GM12878 (cell line): Measurements from ENCODE around the gene HOXB6. TPM values are rescaled to one million over a fixed set of nuclear protein-coding genes. Genes with fewer than 3 reads are reported as not detected.

Source experiments
- ATAC-seq: fragments of 200-7000 bp; cut with Tn5 transposase; 3 replicates; pipeline ENCODE4 v1.9.1; 2020; ENCODE audit warnings: mild to moderate bottlenecking, moderate library complexity
- BruUV-seq: library from RNA; stranded (reverse); fragments of 400-500 nt; replicated peaks from 2 replicates; lab custom pipeline; 2021; lab: Mats Ljungman, UMichigan
- CTCF ChIA-PET: fragments of 300-600 bp; sonication (Branson Sonifier 250); formaldehyde crosslinking; extraction: SDS; loops from one replicate; lab custom pipeline; 2021; ENCODE audit warnings: inconsistent platforms; lab: Yijun Ruan, JAX
- POLR2A ChIA-PET: fragments of 350-600 bp; formaldehyde crosslinking; extraction: SDS; loops from one replicate; lab custom pipeline; 2021; ENCODE audit warnings: inconsistent platforms; lab: Charles Lee
- RAD21 ChIA-PET: fragments of 300-600 bp; sonication (Branson Sonifier 250); formaldehyde crosslinking; loops from one replicate; lab custom pipeline; 2023; ENCODE audit warnings: antibody characterized with exemption; ENCODE audit not compliant: unreplicated experiment; lab: Charles Lee
- SMC1A ChIA-PET: fragments of 300-600 bp; sonication (Branson Sonifier 250); formaldehyde crosslinking; loops from one replicate; lab custom pipeline; 2023; ENCODE audit not compliant: unreplicated experiment, uncharacterized antibody; lab: Charles Lee
- DNase-seq: peaks from one replicate; pipeline ENCODE4 v3.0.0-alpha.2; 2011; ENCODE audit warnings: low read depth, low spot score
- FAIRE-seq: peaks from 3 replicates; lab custom pipeline; 2011; peaks lifted over from hg19 to GRCh38; lab: Jason Lieb, UNC
- H2AFZ ChIP-seq: 2 replicates; pipeline ENCODE4 v1.6.0; 2011; ENCODE audit warnings: low read depth, low read length, control low read depth; ENCODE audit not compliant: control insufficient read depth
- H3K27ac ChIP-seq: 2 replicates; pipeline ENCODE4 v1.5.1; 2011; ENCODE audit warnings: control low read depth; ENCODE audit not compliant: control insufficient read depth, insufficient read depth
- H3K27me3 ChIP-seq, 2 experiments: replicated peaks in 1 of 2; 2 replicates each; pipeline versions ENCODE4 v1.6.0 to v1.6.1; 2011; ENCODE audit warnings: low read length in 1 of 2; ENCODE audit not compliant: control insufficient read depth in 2 of 2, insufficient read depth in 2 of 2
- H3K36me3 ChIP-seq, 2 experiments: 2 replicates each; pipeline ENCODE4 v1.5.1; 2011; ENCODE audit warnings: low read length in 1 of 2; ENCODE audit not compliant: control insufficient read depth in 2 of 2, insufficient read depth in 2 of 2
- H3K4me1 ChIP-seq: 2 replicates; pipeline ENCODE4 v1.6.1; 2011; ENCODE audit warnings: mild to moderate bottlenecking, low read length, moderate library complexity, mixed read lengths; ENCODE audit not compliant: control insufficient read depth, insufficient read depth
- H3K4me2 ChIP-seq: 2 replicates; pipeline ENCODE4 v1.6.0; 2011; ENCODE audit warnings: control low read depth; ENCODE audit not compliant: control insufficient read depth, insufficient read depth
- H3K4me3 ChIP-seq: fragments of 200-600 bp; sonication (generic); 2 replicates; pipeline ENCODE4 v1.5.1; 2016
- H3K79me2 ChIP-seq: 2 replicates; pipeline ENCODE4 v1.6.0; 2011; ENCODE audit warnings: low read length; ENCODE audit not compliant: control insufficient read depth, insufficient read depth
- H3K9ac ChIP-seq: 2 replicates; pipeline ENCODE4 v1.8.0; 2011; ENCODE audit warnings: low read length, control low read depth, mixed read lengths; ENCODE audit not compliant: control insufficient read depth, insufficient read depth
- H3K9me3 ChIP-seq: replicated peaks from 3 replicates; pipeline ENCODE4 v1.5.1; 2011; ENCODE audit warnings: mild to moderate bottlenecking, low read length; ENCODE audit not compliant: control insufficient read depth, insufficient read depth
- H4K20me1 ChIP-seq: 2 replicates; pipeline ENCODE4 v1.6.0; 2011; ENCODE audit not compliant: control insufficient read depth, insufficient read depth
- BACH1 ChIP-seq: fragments of 450-650 bp; IDR thresholded peaks from 2 replicates; pipeline ENCODE4 v1.6.1; 2017; ENCODE audit warnings: mild to moderate bottlenecking, borderline replicate concordance
- CHD4 ChIP-seq: fragments of 200-600 bp; sonication (generic); IDR thresholded peaks from 2 replicates; pipeline ENCODE4 v1.6.1; 2016; ENCODE audit warnings: mild to moderate bottlenecking
- E2F8 ChIP-seq: fragments of 450-650 bp; IDR thresholded peaks from 2 replicates; pipeline ENCODE4 v1.6.1; 2018; ENCODE audit warnings: mild to moderate bottlenecking, low read depth, moderate library complexity; ENCODE audit not compliant: partially characterized antibody
- HDAC6 ChIP-seq: fragments of 200-600 bp; sonication (generic); IDR thresholded peaks from one replicate; pipeline ENCODE4 v1.8.0; 2017; ENCODE audit warnings: antibody characterized with exemption; ENCODE audit not compliant: unreplicated experiment
- JUND ChIP-seq: IDR thresholded peaks from 2 replicates; pipeline ENCODE4 v1.6.1; 2012; ENCODE audit warnings: low read depth, mild to moderate bottlenecking, low read length, improper control_type of control experiment, moderate library complexity
- RAD21 ChIP-seq: IDR thresholded peaks from 2 replicates; pipeline ENCODE4 v1.6.1; 2011; ENCODE audit warnings: mild to moderate bottlenecking, low read depth, low read length, moderate library complexity; ENCODE audit not compliant: insufficient read depth
- RAD51 ChIP-seq: fragments of 450-650 bp; IDR thresholded peaks from 2 replicates; pipeline ENCODE4 v1.6.1; 2016; ENCODE audit warnings: moderate library complexity, mild to moderate bottlenecking, inconsistent platforms
- ZNF207 ChIP-seq: fragments of 450-650 bp; IDR thresholded peaks from 2 replicates; pipeline ENCODE4 v1.6.1; 2014; ENCODE audit warnings: antibody characterized with exemption, mild to moderate bottlenecking, borderline replicate concordance
- ZNF622 ChIP-seq: fragments of 450-650 bp; IDR thresholded peaks from 2 replicates; pipeline ENCODE4 v1.6.1; 2017; ENCODE audit warnings: mild to moderate bottlenecking, inconsistent platforms
- ZNF687 ChIP-seq: fragments of 450-650 bp; IDR thresholded peaks from 2 replicates; pipeline ENCODE4 v1.6.1; 2017; ENCODE audit warnings: mild to moderate bottlenecking, moderate library complexity
- WGBS: methylation state at CpG from one replicate; pipeline ENCODE4 v1.1.6; 2016; ENCODE audit warnings: low lambda C conversion rate; ENCODE audit not compliant: insufficient replicate concordance, insufficient coverage; ENCODE audit errors: missing lambda C conversion rate; 5-methylcytosine and 5-hydroxymethylcytosine counted together
- in situ Hi-C: fragments of 300-500 bp; cut with MboI; formaldehyde crosslinking; loops from 9 replicates; pipeline ENCODE4 v1.14.3; 2018; ENCODE audit warnings: mixed read lengths
- intact Hi-C: fragments of 100-400 bp; cut with micrococcal nuclease; formaldehyde crosslinking; loops from one replicate; pipeline ENCODE4 v1.14.2; 2022; ENCODE audit not compliant: unreplicated experiment
- polyA plus RNA-seq, 11 experiments: library from polyadenylated mRNA; depleted of rRNA in 4 of 11; unstranded in 6 of 11; stranded (reverse) in 5 of 11; fragments of >200 nt; fragmentation: Nextera tagmentation in 4 of 11; fragmentation: Illumina TruSeq in 1 of 11; extraction: Ambion mirVana in 4 of 11; extraction: Trizol in 1 of 11; gene quantifications; 1 replicate in 1 of 11; 2 replicates in 10 of 11; pipeline versions ENCODE4 v1.2.1 to v1.2.3, GENCODE V29; 2011 to 2016; ENCODE audit warnings: inconsistent platforms in 2 of 11, missing spikeins in 2 of 11, low read depth in 1 of 11
- total RNA-seq, 4 experiments: library from RNA; depleted of rRNA in 3 of 4; stranded (reverse); fragments of >200 nt in 3 of 4; fragmentation: Illumina TruSeq in 1 of 4; extraction: Trizol in 1 of 4; gene quantifications; 2 replicates each; pipeline versions ENCODE4 v1.2.1 to v1.2.3, GENCODE V29; 2013 to 2021

The HOXB6 gene
- total and polyA plus RNA-seq, 10 of the 15 experiments (the other 5 are each of a cell fraction or from before 2014, with no cell fraction given) = 0.04 to 0.51 (median 0.09) TPM; not detected in 2

- TF ChIP-seq ZNF687 (no peak), ZNF622 (no peak), RAD21 (no peak), RAD51 (no peak), JUND (no peak)
Measured at GRCh38 chr17:48616717-48617470, 12.1 kb upstream of the HOXB6 start (continued).

GRCh38 chr17:48615963-48616716 is 11.4 kb upstream of the HOXB6 start:
- ChIA-PET SMC1A (interaction anchor here (0.9 to 1.8 kb wide), 3 partner anchors 10 to 23 kb away, joined by 3 to 7 read pairs (median 5); no protein-coding TSS in a partner anchor), POLR2A (no interaction called here), RAD21 (no interaction called here), CTCF (interaction anchor here (0.7 to 1.6 kb wide), 4 partner anchors 20 to 481 kb away, joined by 3 to 4 read pairs (median 3); no protein-coding TSS in a partner anchor)
- Histone ChIP-seq H3K4me1 (peaks cover 6% of the 10 kb centered on the region), H3K9ac (no peak overlapping the region), H3K9me3 (no peaks in the 10 kb centered on the region), H3K36me3 (no peaks in the 10 kb centered on the region; a peak in 1 of 4 replicates), H2AFZ (no peak overlapping the region), H3K27me3 (peaks cover 31 to 43% of the 10 kb centered on the region in 2 experiments), H3K79me2 (no peaks in the 10 kb centered on the region), H3K4me3 (no peak overlapping the region), H3K4me2 (no peak overlapping the region), H4K20me1 (no peaks in the 10 kb centered on the region), H3K27ac (no peak overlapping the region)
- FAIRE-seq = no peak
- DNase-seq = no peak
- BruUV-seq = no TSS peak
- WGBS = 59% methylated on average over 17 of the region's 17 CpGs
- no peak for ATAC-seq
- in situ Hi-C loops (no loop called here), intact Hi-C loops (loop anchor here (5.0 kb wide), 1 partner anchor 354 kb away; no protein-coding TSS in a partner anchor)
- TF ChIP-seq E2F8 = no peak
- TF ChIP-seq ZNF207 = no peak
- no peak for TF ChIP-seq HDAC6
- no peak for TF ChIP-seq CHD4
- TF ChIP-seq BACH1 = no peak
